Activated CD4-positive, alpha-beta T cell treated with anti-CD3 and anti-CD28 coated beads, Interleukin-2, amount 10 ng/mL, durations not matched to agents 7 days and 5 days (primary cell): Measurements from ENCODE around the gene MAPK9. TPM values are rescaled to one million over a fixed set of nuclear protein-coding genes. Genes with fewer than 3 reads are reported as not detected.

Experiments
- CTCF ChIA-PET: fragments of 350-600 bp; sonication (Branson Sonifier 250); formaldehyde crosslinking; loops from one replicate; lab custom pipeline; 2021; ENCODE audit warnings: antibody characterized with exemption; lab: Charles Lee
- POLR2A ChIA-PET: fragments of 350-600 bp; sonication (Branson Sonifier 250); formaldehyde crosslinking; loops from one replicate; lab custom pipeline; 2021; ENCODE audit warnings: antibody characterized with exemption; lab: Charles Lee
- DNase-seq: peaks from one replicate; pipeline ENCODE4 v3.0.0-alpha.2; 2020
- H3K27ac Mint-ChIP-seq: one replicate; pipeline ENCODE4 v1.8.0; 2021; ENCODE audit warnings: mild to moderate bottlenecking, moderate library complexity, mixed read lengths
- H3K27me3 Mint-ChIP-seq: one replicate; pipeline ENCODE4 v1.8.0; 2021; ENCODE audit warnings: mixed read lengths
- H3K36me3 Mint-ChIP-seq: one replicate; pipeline ENCODE4 v1.8.0; 2021; ENCODE audit warnings: low read depth, mixed read lengths
- H3K4me1 Mint-ChIP-seq: one replicate; pipeline ENCODE4 v1.8.0; 2021; ENCODE audit warnings: mixed read lengths
- H3K4me3 Mint-ChIP-seq: one replicate; pipeline ENCODE4 v1.8.0; 2021; ENCODE audit warnings: mild to moderate bottlenecking, moderate library complexity, mixed read lengths
- H3K9me3 Mint-ChIP-seq: one replicate; pipeline ENCODE4 v1.8.0; 2021; ENCODE audit warnings: mixed read lengths
- total RNA-seq, 2 experiments: library from RNA; stranded (reverse); gene quantifications; one replicate each; pipeline ENCODE4 v1.2.3, GENCODE V29; 2021

MAPK9 gene
- total RNA-seq: 10 to 100 TPM; 39.6 to 47.6 TPM

DNA sequence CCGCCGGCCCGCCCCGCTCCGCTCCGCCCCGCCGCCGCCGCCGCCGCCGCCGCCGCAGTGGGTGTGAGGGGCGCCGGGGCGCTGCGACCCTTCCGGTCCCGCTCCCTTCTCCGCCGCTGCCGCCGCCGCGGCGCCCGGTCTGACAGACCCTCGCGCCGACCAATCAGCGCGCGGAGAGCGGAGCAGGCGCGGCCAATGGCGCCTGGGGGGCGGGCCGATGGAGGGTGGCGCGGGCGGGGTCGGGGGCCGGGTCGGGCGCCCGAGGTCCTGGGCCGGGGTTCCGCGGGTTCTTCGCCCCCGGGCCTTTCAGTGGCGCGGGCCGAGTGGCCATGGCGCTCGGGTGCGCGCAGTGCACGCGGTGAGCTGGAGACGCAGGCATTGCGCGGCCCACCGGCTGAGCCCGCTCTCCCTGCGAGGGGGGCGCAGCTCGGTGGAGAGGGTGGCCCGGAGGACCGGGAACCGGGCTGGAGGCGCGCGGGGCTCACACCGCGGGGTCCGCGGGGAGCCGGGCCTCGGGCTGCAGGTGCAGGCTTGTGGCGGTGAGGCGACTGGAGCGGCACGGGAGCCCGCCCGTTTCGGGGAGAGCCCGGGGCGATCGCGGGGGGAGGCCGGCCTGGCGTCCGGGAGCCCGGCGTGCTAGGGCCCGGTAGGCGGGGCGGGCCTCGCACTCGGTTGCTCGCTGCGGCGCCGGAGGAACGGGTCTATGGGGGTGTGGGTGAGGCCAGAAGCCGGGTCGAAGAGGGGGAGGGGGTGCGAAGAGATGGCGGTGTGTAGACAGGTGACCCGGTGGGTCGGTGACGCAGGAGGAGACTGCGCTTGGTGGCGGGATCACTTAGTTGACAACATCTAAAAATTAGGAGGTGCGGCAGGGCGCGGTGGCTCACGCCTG is at the start of gene MAPK9:
Gene MAPK9, minus strand, starts transcription at position 141 of the 889 bp plus-strand sequence. CDS start 11,522 bp downstream, outside the sequence.
- peak within 1 kb of the TSS; percentile 100 for H3K27ac Mint-ChIP-seq

GRCh38 chr5:180341595-180341994 is 49.7 kb upstream of the MAPK9 start:
- no peak for DNase-seq
- ChIA-PET POLR2A (no interaction called here), CTCF (interaction anchor here (2.7 kb wide), 1 partner anchor 13 kb away, joined by 8 read pairs; no protein-coding TSS in a partner anchor)
- Mint-ChIP-seq H3K36me3 (no peaks in the 10 kb centered on the region), H3K4me3 (no peak overlapping the region), H3K27ac (no peak overlapping the region), H3K9me3 (no peaks in the 10 kb centered on the region), H3K27me3 (no peaks in the 10 kb centered on the region), H3K4me1 (no peaks in the 10 kb centered on the region)

More for the DNA sequence above, at the start of gene MAPK9:
- DNase-seq: peak; percentile 83
- peaks cover 12% of the 10 kb centered on the region for H3K36me3 Mint-ChIP-seq
- peak within 1 kb of the TSS; percentile 95 for H3K4me3 Mint-ChIP-seq
- no peaks in the 10 kb centered on the region for H3K27me3 Mint-ChIP-seq
- peaks cover 34% of the 10 kb centered on the region for H3K4me1 Mint-ChIP-seq
- ChIA-PET CTCF (interaction anchor here (0.6 to 4.7 kb wide), 8 partner anchors 10 to 163 kb away, joined by 3 to 40 read pairs (median 4); no protein-coding TSS in a partner anchor), POLR2A (no interaction called here)
- peaks cover under 1% of the 10 kb centered on the region for H3K9me3 Mint-ChIP-seq

DNA sequence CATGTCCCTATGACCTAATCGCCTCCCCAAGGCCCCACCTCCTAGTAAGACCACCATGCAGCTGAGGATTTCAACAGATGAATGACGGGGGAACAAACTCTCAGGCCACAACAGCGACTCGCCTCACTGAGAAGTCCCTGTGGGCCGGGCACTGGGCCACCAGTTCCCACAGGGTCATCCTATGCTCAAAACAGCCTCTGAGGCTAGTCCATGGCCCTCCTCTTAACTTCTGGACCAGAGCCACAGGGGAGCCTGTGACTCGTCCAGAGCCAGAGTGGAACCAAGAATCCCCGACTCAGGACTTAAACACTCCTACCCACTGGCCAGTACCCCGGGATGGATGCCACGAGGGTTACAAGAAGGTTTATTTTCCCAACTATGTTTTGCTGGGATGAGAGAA is 49.0 kb upstream of the MAPK9 start:
- no peak overlapping the region for H3K27ac Mint-ChIP-seq
- no peaks in the 10 kb centered on the region for H3K27me3 Mint-ChIP-seq
- H3K9me3 Mint-ChIP-seq: no peaks in the 10 kb centered on the region
- ChIA-PET POLR2A (no interaction called here), CTCF (interaction anchor here (2.7 kb wide), 1 partner anchor 12 kb away, joined by 8 read pairs; no protein-coding TSS in a partner anchor)
- no peak for DNase-seq
- H3K36me3 Mint-ChIP-seq: no peaks in the 10 kb centered on the region
- no peak overlapping the region for H3K4me3 Mint-ChIP-seq
- H3K4me1 Mint-ChIP-seq: no peaks in the 10 kb centered on the region

- POLR2A ChIA-PET: no interaction called here
- no peaks in the 10 kb centered on the region for H3K4me1 Mint-ChIP-seq
- H3K9me3 Mint-ChIP-seq: no peaks in the 10 kb centered on the region
- CTCF ChIA-PET: interaction anchor here (2.0 to 2.7 kb wide), 2 partner anchors 11 kb away, joined by 6 to 8 read pairs; no protein-coding TSS in a partner anchor
- no peaks in the 10 kb centered on the region for H3K36me3 Mint-ChIP-seq
- H3K27ac Mint-ChIP-seq: no peak overlapping the region
- H3K27me3 Mint-ChIP-seq: no peaks in the 10 kb centered on the region
- no peak for DNase-seq
- H3K4me3 Mint-ChIP-seq: no peak overlapping the region
These were observed 47.8 kb upstream of the MAPK9 start for GRCh38 chr5:180339583-180340183.

GRCh38 chr5:180338001-180338707 is 46.3 kb upstream of the MAPK9 start:
- no peak overlapping the region for H3K4me3 Mint-ChIP-seq

GRCh38 chr5:180336234-180337020 is 44.5 kb upstream of the MAPK9 start:
- ChIA-PET CTCF (no interaction called here), POLR2A (no interaction called here)
- Mint-ChIP-seq H3K36me3 (no peaks in the 10 kb centered on the region), H3K27ac (no peak overlapping the region), H3K9me3 (no peaks in the 10 kb centered on the region), H3K4me1 (no peaks in the 10 kb centered on the region), H3K27me3 (peaks cover 7% of the 10 kb centered on the region), H3K4me3 (no peak overlapping the region)
- no peak for DNase-seq

More at GRCh38 chr5:180338001-180338707, 46.3 kb upstream of the MAPK9 start:
- POLR2A ChIA-PET: no interaction called here
- Mint-ChIP-seq H3K36me3 (no peaks in the 10 kb centered on the region), H3K27me3 (peaks cover 3% of the 10 kb centered on the region), H3K27ac (no peak overlapping the region), H3K9me3 (no peaks in the 10 kb centered on the region), H3K4me1 (no peaks in the 10 kb centered on the region)
- DNase-seq: no peak
- CTCF ChIA-PET: interaction anchor here (0.5 to 2.0 kb wide), 2 partner anchors 10 to 239 kb away, joined by 3 to 6 read pairs; no protein-coding TSS in a partner anchor

GRCh38 chr5:180335614-180336233 is 43.8 kb upstream of the MAPK9 start:
- no peak overlapping the region for H3K4me3 Mint-ChIP-seq
- ChIA-PET POLR2A (no interaction called here), CTCF (interaction anchor here (1.5 kb wide), 1 partner anchor 11 kb away, joined by 5 read pairs; no protein-coding TSS in a partner anchor)
- peaks cover 8% of the 10 kb centered on the region for H3K27me3 Mint-ChIP-seq
- H3K9me3 Mint-ChIP-seq: no peaks in the 10 kb centered on the region
- no peaks in the 10 kb centered on the region for H3K36me3 Mint-ChIP-seq
- no peak for DNase-seq
- H3K4me1 Mint-ChIP-seq: no peaks in the 10 kb centered on the region
- no peak overlapping the region for H3K27ac Mint-ChIP-seq

- ChIA-PET POLR2A (no interaction called here), CTCF (interaction anchor here (1.2 to 1.5 kb wide), 2 partner anchors 10 to 31 kb away, joined by 3 to 5 read pairs; no protein-coding TSS in a partner anchor)
- no peak for DNase-seq
- Mint-ChIP-seq H3K4me1 (no peaks in the 10 kb centered on the region), H3K27ac (no peak overlapping the region), H3K36me3 (no peaks in the 10 kb centered on the region), H3K9me3 (no peaks in the 10 kb centered on the region), H3K4me3 (no peak overlapping the region), H3K27me3 (peaks cover 8% of the 10 kb centered on the region)
These were observed 43.1 kb upstream of the MAPK9 start for GRCh38 chr5:180334751-180335613.

DNA sequence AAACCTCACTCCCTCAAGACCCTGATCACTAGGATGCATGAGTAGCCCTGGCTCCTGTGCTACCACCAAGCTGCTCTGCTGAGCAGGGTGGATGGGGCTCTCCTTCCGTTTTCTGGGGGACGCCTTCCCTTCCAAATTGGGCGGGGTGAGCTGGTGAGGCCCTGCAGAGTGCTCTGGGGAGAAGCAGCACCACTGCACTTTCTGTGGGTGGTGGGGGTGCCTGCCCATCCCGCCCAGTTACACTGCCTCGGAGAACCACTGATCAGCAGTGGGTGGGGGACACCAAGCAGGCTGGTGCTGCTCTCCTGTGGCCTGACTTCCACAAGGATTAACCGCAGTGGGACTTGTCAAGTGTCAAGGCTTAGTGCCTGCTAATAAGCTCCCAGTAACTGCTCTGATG is 42.3 kb upstream of the MAPK9 start:
- Mint-ChIP-seq H3K27me3 (peaks cover 8% of the 10 kb centered on the region), H3K4me3 (no peak overlapping the region), H3K36me3 (no peaks in the 10 kb centered on the region), H3K9me3 (no peaks in the 10 kb centered on the region), H3K4me1 (no peaks in the 10 kb centered on the region), H3K27ac (no peak overlapping the region)
- no peak for DNase-seq
- POLR2A ChIA-PET: no interaction called here
- CTCF ChIA-PET: interaction anchor here (1.2 to 1.5 kb wide), 2 partner anchors 10 to 31 kb away, joined by 3 to 5 read pairs; no protein-coding TSS in a partner anchor

GRCh38 chr5:180333661-180334060 is 41.8 kb upstream of the MAPK9 start:
- ChIA-PET CTCF (interaction anchor here (1.8 kb wide), 1 partner anchor 18 kb away, joined by 4 read pairs; no protein-coding TSS in a partner anchor), POLR2A (no interaction called here)
- H3K36me3 Mint-ChIP-seq: no peaks in the 10 kb centered on the region
- no peak overlapping the region for H3K27ac Mint-ChIP-seq
- peaks cover 8% of the 10 kb centered on the region for H3K27me3 Mint-ChIP-seq
- H3K9me3 Mint-ChIP-seq: no peaks in the 10 kb centered on the region
- H3K4me3 Mint-ChIP-seq: no peak overlapping the region
- DNase-seq: no peak
- H3K4me1 Mint-ChIP-seq: no peaks in the 10 kb centered on the region

GRCh38 chr5:180332861-180333260 is 41.0 kb upstream of the MAPK9 start:
- CTCF ChIA-PET: interaction anchor here (1.8 kb wide), 1 partner anchor 17 kb away, joined by 4 read pairs; no protein-coding TSS in a partner anchor
- H3K9me3 Mint-ChIP-seq: no peaks in the 10 kb centered on the region
- H3K36me3 Mint-ChIP-seq: no peaks in the 10 kb centered on the region
- peaks cover 8% of the 10 kb centered on the region for H3K27me3 Mint-ChIP-seq
- DNase-seq: no peak
- POLR2A ChIA-PET: no interaction called here
- no peaks in the 10 kb centered on the region for H3K4me1 Mint-ChIP-seq
- H3K4me3 Mint-ChIP-seq: no peak overlapping the region
- H3K27ac Mint-ChIP-seq: no peak overlapping the region
